Activated naive CD4-positive, alpha-beta T cell treated with anti-CD3 and anti-CD28 coated beads, Interleukin-2, amount 10 ng/mL, durations not matched to agents 7 days and 5 days (primary cell): ENCODE measurements around the gene SLC37A2.
A peak's percentile ranks its signal among the peaks of the same experiment; 100 is the strongest.

Experiments used
- CTCF ChIA-PET: fragments of 350-600 bp; sonication (Branson Sonifier 250); formaldehyde crosslinking; loops from one replicate; lab custom pipeline; 2021; ENCODE audit warnings: antibody characterized with exemption; lab: Charles Lee
- DNase-seq: peaks from one replicate; pipeline ENCODE4 v3.0.0-alpha.2; 2020
- H3K27ac Mint-ChIP-seq: one replicate; pipeline ENCODE4 v1.8.0; 2021; ENCODE audit warnings: mild to moderate bottlenecking, moderate library complexity, mixed read lengths
- H3K27me3 Mint-ChIP-seq: one replicate; pipeline ENCODE4 v1.8.0; 2021; ENCODE audit warnings: mild to moderate bottlenecking, mixed read lengths
- H3K36me3 Mint-ChIP-seq: one replicate; pipeline ENCODE4 v1.8.0; 2021; ENCODE audit warnings: mixed read lengths
- H3K4me1 Mint-ChIP-seq: one replicate; pipeline ENCODE4 v1.8.0; 2021; ENCODE audit warnings: mixed read lengths
- H3K4me3 Mint-ChIP-seq: one replicate; pipeline ENCODE4 v1.8.0; 2021; ENCODE audit warnings: mild to moderate bottlenecking, moderate library complexity, mixed read lengths
- H3K9me3 Mint-ChIP-seq: one replicate; pipeline ENCODE4 v1.8.0; 2021; ENCODE audit warnings: mixed read lengths

SLC37A2 gene

DNA sequence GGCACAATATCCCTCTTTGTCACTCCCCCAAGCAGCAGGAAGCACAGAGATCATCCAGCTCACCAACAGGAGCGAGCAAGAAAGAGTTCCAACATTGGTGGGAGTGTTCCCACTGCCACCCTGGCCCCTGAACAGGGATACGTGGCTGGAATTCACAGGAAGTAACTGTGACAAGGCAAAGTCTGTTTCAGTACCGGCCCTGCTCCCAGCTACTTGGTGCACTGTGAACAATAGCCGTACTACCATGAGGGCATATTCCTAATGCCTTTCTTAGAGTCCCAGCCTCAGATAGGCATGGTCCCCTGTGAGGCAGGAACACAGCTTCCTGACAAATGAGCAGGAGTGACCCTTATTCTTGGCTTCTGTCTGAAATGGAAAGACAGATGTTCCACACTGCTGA lies 1.8 kb upstream of the SLC37A2 start:
- Mint-ChIP-seq H3K27ac (no peak overlapping the region), H3K27me3 (peaks cover 47% of the 10 kb centered on the region)
- CTCF ChIA-PET = interaction anchor here (0.6 kb wide), 1 partner anchor 368 kb away, joined by 4 read pairs; no protein-coding TSS in a partner anchor

DNA sequence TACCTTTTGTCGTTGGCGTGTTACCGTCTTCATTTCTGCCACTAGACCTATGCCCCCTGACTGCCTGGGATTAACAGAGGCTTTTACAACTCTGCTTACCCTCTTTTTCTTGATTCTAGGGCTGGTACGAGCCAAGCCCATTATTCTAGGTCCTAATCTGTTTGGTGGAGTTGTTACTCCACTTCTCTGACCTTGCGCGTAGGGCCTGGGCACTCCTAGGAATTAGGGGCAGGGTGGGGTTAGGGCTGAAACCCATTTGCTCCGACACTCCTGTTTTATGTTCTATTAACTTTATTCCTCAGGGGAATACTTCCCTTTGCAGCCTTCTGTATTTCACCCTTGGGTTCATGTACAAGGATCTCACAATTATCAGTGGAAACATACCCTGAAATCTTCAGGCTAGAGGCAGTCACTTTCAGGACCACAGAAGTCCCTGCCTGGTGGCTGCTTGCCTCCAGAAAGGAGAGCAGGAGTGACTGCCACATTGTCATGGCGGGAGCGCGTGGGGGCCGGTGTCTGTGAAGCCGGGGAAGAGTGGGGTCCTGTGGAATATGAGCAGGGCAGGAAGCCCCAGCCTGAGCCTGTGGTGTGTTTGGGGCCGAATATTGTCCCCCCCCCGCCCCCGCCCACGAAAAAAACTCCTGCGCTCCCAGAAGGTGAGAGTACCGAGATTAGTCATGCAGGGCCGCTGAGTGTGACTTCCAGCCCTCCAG lies 731 bp upstream of the SLC37A2 start:
- H3K36me3 Mint-ChIP-seq = no peaks in the 10 kb centered on the region
- CTCF ChIA-PET = no interaction called here
- peaks cover 50% of the 10 kb centered on the region for H3K27me3 Mint-ChIP-seq
- peaks cover 12% of the 10 kb centered on the region for H3K4me1 Mint-ChIP-seq
- peak overlapping the region; percentile 75 for H3K4me3 Mint-ChIP-seq
- no peaks in the 10 kb centered on the region for H3K9me3 Mint-ChIP-seq
- H3K27ac Mint-ChIP-seq = no peak overlapping the region
- DNase-seq = no peak

More for the DNA sequence above, 1.8 kb upstream of the SLC37A2 start:
- DNase-seq = no peak
- H3K9me3 Mint-ChIP-seq = no peaks in the 10 kb centered on the region
- no peaks in the 10 kb centered on the region for H3K36me3 Mint-ChIP-seq
- H3K4me3 Mint-ChIP-seq = no peak overlapping the region
- peaks cover 12% of the 10 kb centered on the region for H3K4me1 Mint-ChIP-seq

- no peak overlapping the region for H3K27ac Mint-ChIP-seq
- H3K4me3 Mint-ChIP-seq = peak overlapping the region; percentile 51
- H3K36me3 Mint-ChIP-seq = no peaks in the 10 kb centered on the region
- peaks cover 12% of the 10 kb centered on the region for H3K4me1 Mint-ChIP-seq
- H3K9me3 Mint-ChIP-seq = no peaks in the 10 kb centered on the region
- peaks cover 51% of the 10 kb centered on the region for H3K27me3 Mint-ChIP-seq
- CTCF ChIA-PET = interaction anchor here (1.2 to 1.3 kb wide), 2 partner anchors 11 to 79 kb away, joined by 3 to 5 read pairs; no protein-coding TSS in a partner anchor
- DNase-seq = no peak
Observed at GRCh38 chr11:125063429-125064043, 431 bp downstream of the SLC37A2 start.

- H3K27me3 Mint-ChIP-seq = peaks cover 51% of the 10 kb centered on the region
- no peaks in the 10 kb centered on the region for H3K36me3 Mint-ChIP-seq
- no peak overlapping the region for H3K27ac Mint-ChIP-seq
- peaks cover 12% of the 10 kb centered on the region for H3K4me1 Mint-ChIP-seq
- CTCF ChIA-PET = interaction anchor here (1.2 to 1.3 kb wide), 2 partner anchors 11 to 78 kb away, joined by 3 to 5 read pairs; no protein-coding TSS in a partner anchor
- peak overlapping the region; percentile 51 for H3K4me3 Mint-ChIP-seq
- no peak for DNase-seq
- H3K9me3 Mint-ChIP-seq = no peaks in the 10 kb centered on the region
Observed at GRCh38 chr11:125064070-125064469, 965 bp downstream of the SLC37A2 start.

DNA sequence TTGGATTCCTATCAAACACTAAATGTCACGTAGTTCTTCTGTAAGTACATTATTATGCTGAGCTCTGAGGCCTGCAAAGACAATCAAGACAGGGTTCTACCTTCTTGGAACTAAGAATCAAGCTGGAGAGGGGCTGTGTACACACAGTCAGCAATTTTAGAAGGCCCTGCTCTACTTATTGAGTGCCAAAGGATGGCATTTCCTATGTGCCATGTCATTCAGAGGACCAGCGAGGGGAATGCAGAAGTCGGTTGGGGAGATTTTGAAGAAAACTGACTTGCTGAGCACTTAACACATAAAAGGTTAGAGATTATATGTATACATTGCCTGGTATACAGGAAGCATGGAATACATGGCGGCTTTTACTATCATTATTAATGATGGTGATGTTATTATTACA lies 5.3 kb downstream of the SLC37A2 start:
- no peaks in the 10 kb centered on the region for H3K36me3 Mint-ChIP-seq
- H3K4me3 Mint-ChIP-seq = no peak overlapping the region
- no peak for DNase-seq
- peaks cover 26% of the 10 kb centered on the region for H3K4me1 Mint-ChIP-seq
- peaks cover 44% of the 10 kb centered on the region for H3K27me3 Mint-ChIP-seq
- no peaks in the 10 kb centered on the region for H3K9me3 Mint-ChIP-seq
- no peak overlapping the region for H3K27ac Mint-ChIP-seq
- CTCF ChIA-PET = no interaction called here

DNA sequence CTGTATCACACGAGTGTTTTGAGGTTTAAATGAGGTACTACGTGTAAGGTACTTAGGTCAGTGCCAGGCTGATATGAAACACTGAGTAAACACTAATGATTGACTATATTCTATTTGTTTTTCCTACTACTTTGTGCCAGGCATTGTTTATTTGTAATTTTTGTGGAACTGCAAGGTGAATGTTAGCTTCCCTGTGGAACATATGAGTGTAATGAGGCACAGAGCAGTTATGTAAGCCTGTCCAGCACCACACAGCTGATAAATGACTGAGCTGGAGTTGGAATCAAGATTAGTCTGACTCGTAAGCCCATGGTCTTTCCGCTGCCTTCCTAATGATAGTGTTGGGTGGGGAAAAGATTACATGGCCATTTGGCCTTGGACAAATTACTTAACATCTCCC lies 5.9 kb downstream of the SLC37A2 start:
- Mint-ChIP-seq H3K9me3 (no peaks in the 10 kb centered on the region), H3K4me3 (no peak overlapping the region), H3K27ac (no peak overlapping the region), H3K27me3 (peaks cover 39% of the 10 kb centered on the region), H3K36me3 (no peaks in the 10 kb centered on the region), H3K4me1 (peaks cover 22% of the 10 kb centered on the region)
- CTCF ChIA-PET = no interaction called here
- no peak for DNase-seq

DNA sequence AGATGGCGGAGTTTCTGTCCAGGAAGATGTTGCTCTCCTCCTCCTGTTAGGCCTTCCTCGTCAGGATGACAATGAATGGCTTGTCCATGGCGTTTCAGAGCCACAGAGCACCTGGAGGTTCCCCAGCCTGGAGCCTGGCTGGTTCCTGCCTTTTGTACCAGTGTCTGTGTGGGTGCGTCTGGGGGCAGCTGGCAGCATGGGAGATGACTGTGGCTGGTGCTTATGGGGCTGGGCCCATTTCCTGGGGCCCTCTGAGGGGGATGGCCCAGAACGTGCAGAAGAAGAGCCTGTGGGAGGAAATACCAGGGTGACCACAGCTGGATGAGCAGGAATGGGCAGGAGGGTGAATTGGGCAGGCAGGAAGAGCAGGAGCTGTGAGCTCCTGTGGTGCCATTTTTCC lies 6.7 kb downstream of the SLC37A2 start:
- no peak for DNase-seq
- peaks cover 37% of the 10 kb centered on the region for H3K27me3 Mint-ChIP-seq
- CTCF ChIA-PET = no interaction called here
- H3K4me1 Mint-ChIP-seq = peaks cover 18% of the 10 kb centered on the region
- no peaks in the 10 kb centered on the region for H3K9me3 Mint-ChIP-seq
- no peak overlapping the region for H3K27ac Mint-ChIP-seq
- no peak overlapping the region for H3K4me3 Mint-ChIP-seq
- no peaks in the 10 kb centered on the region for H3K36me3 Mint-ChIP-seq

- peaks cover 41% of the 10 kb centered on the region for H3K27me3 Mint-ChIP-seq
- no peaks in the 10 kb centered on the region for H3K36me3 Mint-ChIP-seq
- CTCF ChIA-PET = interaction anchor here (1.1 to 1.4 kb wide), 2 partner anchors 11 to 15 kb away, joined by 3 read pairs; no protein-coding TSS in a partner anchor
- DNase-seq = peak; percentile 28
- H3K4me3 Mint-ChIP-seq = no peak overlapping the region
- H3K4me1 Mint-ChIP-seq = peaks cover 18% of the 10 kb centered on the region
- no peaks in the 10 kb centered on the region for H3K9me3 Mint-ChIP-seq
- peak overlapping the region; percentile 12 for H3K27ac Mint-ChIP-seq
Observed at GRCh38 chr11:125070699-125071254, 7.7 kb downstream of the SLC37A2 start.

GRCh38 chr11:125071435-125071834 lies 8.3 kb downstream of the SLC37A2 start:
- H3K36me3 Mint-ChIP-seq = no peaks in the 10 kb centered on the region
- no peak overlapping the region for H3K27ac Mint-ChIP-seq
- no peaks in the 10 kb centered on the region for H3K9me3 Mint-ChIP-seq
- peaks cover 18% of the 10 kb centered on the region for H3K4me1 Mint-ChIP-seq
- CTCF ChIA-PET = interaction anchor here (1.4 kb wide), 1 partner anchor 10 kb away, joined by 3 read pairs; no protein-coding TSS in a partner anchor
- peaks cover 36% of the 10 kb centered on the region for H3K27me3 Mint-ChIP-seq
- H3K4me3 Mint-ChIP-seq = no peak overlapping the region
- DNase-seq = no peak

GRCh38 chr11:125071846-125072217 lies 8.7 kb downstream of the SLC37A2 start:
- Mint-ChIP-seq H3K9me3 (no peaks in the 10 kb centered on the region), H3K4me3 (no peak overlapping the region), H3K4me1 (peaks cover 18% of the 10 kb centered on the region), H3K36me3 (no peaks in the 10 kb centered on the region), H3K27me3 (peaks cover 36% of the 10 kb centered on the region), H3K27ac (no peak overlapping the region)
- no peak for DNase-seq
- CTCF ChIA-PET = interaction anchor here (0.6 to 1.4 kb wide), 2 partner anchors 10 to 56 kb away, joined by 3 read pairs; no protein-coding TSS in a partner anchor

- CTCF ChIA-PET = interaction anchor here (0.6 to 1.2 kb wide), 3 partner anchors 57 to 354 kb away, joined by 3 read pairs; no protein-coding TSS in a partner anchor
- peaks cover 18% of the 10 kb centered on the region for H3K4me1 Mint-ChIP-seq
Observed at GRCh38 chr11:125072218-125072960, 9.3 kb downstream of the SLC37A2 start.

DNA sequence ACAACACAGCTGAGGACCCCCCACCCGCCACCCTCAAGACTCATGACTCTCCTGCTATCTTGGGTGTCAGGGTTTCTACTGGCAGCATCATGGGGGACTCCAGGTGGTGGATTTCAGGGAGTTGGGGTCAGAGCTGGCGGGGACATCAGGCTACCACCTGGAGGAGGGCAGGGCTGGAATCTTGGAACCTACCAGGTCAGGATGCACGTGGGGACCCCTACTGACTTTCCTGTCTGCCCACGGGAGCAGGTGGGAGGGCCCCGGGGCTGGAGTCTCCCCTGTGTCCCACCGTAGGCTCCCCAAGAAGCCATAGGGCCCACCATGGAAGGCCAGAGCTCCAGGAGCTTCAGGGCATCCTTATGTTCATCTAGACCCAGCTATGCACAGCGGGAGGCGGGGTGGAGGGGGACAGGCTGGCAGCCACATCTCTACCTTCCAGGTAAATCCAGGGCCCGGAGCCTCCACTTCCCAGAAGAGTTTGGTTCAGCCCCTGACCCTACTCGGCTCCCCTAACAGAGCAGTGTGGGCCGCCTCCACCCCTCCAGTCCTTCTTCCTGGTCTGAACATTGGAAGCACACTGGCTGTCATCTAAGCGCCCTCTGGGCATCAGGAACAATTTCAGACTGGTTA lies 10.0 kb downstream of the SLC37A2 start:
- DNase-seq = no peak
- H3K27me3 Mint-ChIP-seq = peaks cover 30% of the 10 kb centered on the region
- CTCF ChIA-PET = interaction anchor here (0.6 to 1.2 kb wide), 2 partner anchors 68 to 353 kb away, joined by 3 read pairs; no protein-coding TSS in a partner anchor
- H3K9me3 Mint-ChIP-seq = no peaks in the 10 kb centered on the region
- no peak overlapping the region for H3K4me3 Mint-ChIP-seq
- H3K4me1 Mint-ChIP-seq = peaks cover 18% of the 10 kb centered on the region
- no peak overlapping the region for H3K27ac Mint-ChIP-seq
- no peaks in the 10 kb centered on the region for H3K36me3 Mint-ChIP-seq

More at GRCh38 chr11:125072218-125072960, 9.3 kb downstream of the SLC37A2 start:
- H3K9me3 Mint-ChIP-seq = no peaks in the 10 kb centered on the region
- peaks cover 33% of the 10 kb centered on the region for H3K27me3 Mint-ChIP-seq
- H3K4me3 Mint-ChIP-seq = no peak overlapping the region
- H3K36me3 Mint-ChIP-seq = no peaks in the 10 kb centered on the region
- DNase-seq = no peak
- H3K27ac Mint-ChIP-seq = no peak overlapping the region

GRCh38 chr11:125073616-125074483 lies 10.7 kb downstream of the SLC37A2 start:
- CTCF ChIA-PET = interaction anchor here (1.2 kb wide), 1 partner anchor 67 kb away, joined by 3 read pairs; no protein-coding TSS in a partner anchor
- no peak for DNase-seq
- Mint-ChIP-seq H3K9me3 (no peaks in the 10 kb centered on the region), H3K27me3 (peaks cover 29% of the 10 kb centered on the region), H3K36me3 (no peaks in the 10 kb centered on the region), H3K27ac (no peak overlapping the region), H3K4me3 (no peak overlapping the region), H3K4me1 (peaks cover 18% of the 10 kb centered on the region)
